HepG2 (cell line): ENCODE data around the gene HOXB5.

Experiments used
- CEBPB ChIP-seq: IDR thresholded peaks from 2 replicates; pipeline ENCODE4 v1.6.1; 2011; ENCODE audit warnings: low read depth, low read length, improper control_type of control experiment, borderline replicate concordance
- CHD4 ChIP-seq: fragments of 200-600 bp; sonication (generic); IDR thresholded peaks from 2 replicates; pipeline ENCODE4 v1.7.0; 2017; ENCODE audit warnings: mild to moderate bottlenecking, low read length, borderline replicate concordance
- EZH2 ChIP-seq: conservative IDR thresholded peaks from 2 replicates; pipeline ENCODE4 v1.6.1; 2012; ENCODE audit warnings: mild to moderate bottlenecking, low read depth, low read length, moderate library complexity
- HDAC2 ChIP-seq: sonication (generic); formaldehyde crosslinking; IDR thresholded peaks from 2 replicates; pipeline ENCODE4 v1.4.0; 2020; ENCODE audit warnings: missing genetic modification reagents
- NR2F1 ChIP-seq, 2 experiments: fragments of 450-650 bp in 1 of 2; formaldehyde crosslinking in 1 of 2; IDR thresholded peaks; 2 replicates each; pipeline versions ENCODE4 v1.5.0 to v1.6.1; 2016 to 2020; ENCODE audit warnings: mild to moderate bottlenecking in 1 of 2, missing compliant biosample characterization in 1 of 2, missing genetic modification reagents in 1 of 2, moderate library complexity in 1 of 2
- TCF12 ChIP-seq, 2 experiments: fragments of 450-650 bp in 1 of 2; sonication (generic) in 1 of 2; formaldehyde crosslinking in 1 of 2; IDR thresholded peaks; 2 replicates each; pipeline versions ENCODE4 v1.6.1 to v1.8.0; 2017 to 2022; ENCODE audit warnings: antibody characterized with exemption in 1 of 2, mild to moderate bottlenecking in 1 of 2, missing genetic modification reagents in 1 of 2, moderate library complexity in 1 of 2
- ZBTB1 ChIP-seq: sonication (generic); formaldehyde crosslinking; IDR thresholded peaks from 2 replicates; pipeline ENCODE4 v1.4.0; 2020; ENCODE audit warnings: missing genetic modification reagents, borderline replicate concordance
- ZNF24 ChIP-seq: fragments of 450-650 bp; IDR thresholded peaks from 2 replicates; pipeline ENCODE4 v1.6.1; 2017; ENCODE audit warnings: antibody characterized with exemption, mild to moderate bottlenecking
- TF ChIP-seq, protein P1 (sequence below): sonication (generic); formaldehyde crosslinking; IDR thresholded peaks from 2 replicates; pipeline ENCODE4 v1.4.0; 2020; ENCODE audit warnings: missing genetic modification reagents
- TF ChIP-seq, protein P2 (sequence below), 2 experiments: IDR thresholded peaks; 2 replicates each; pipeline ENCODE4 v1.6.1; 2011 to 2012; ENCODE audit warnings: low read length in 2 of 2, borderline replicate concordance in 1 of 2, low read depth in 1 of 2, mild to moderate bottlenecking in 1 of 2, moderate library complexity in 1 of 2

DNA sequence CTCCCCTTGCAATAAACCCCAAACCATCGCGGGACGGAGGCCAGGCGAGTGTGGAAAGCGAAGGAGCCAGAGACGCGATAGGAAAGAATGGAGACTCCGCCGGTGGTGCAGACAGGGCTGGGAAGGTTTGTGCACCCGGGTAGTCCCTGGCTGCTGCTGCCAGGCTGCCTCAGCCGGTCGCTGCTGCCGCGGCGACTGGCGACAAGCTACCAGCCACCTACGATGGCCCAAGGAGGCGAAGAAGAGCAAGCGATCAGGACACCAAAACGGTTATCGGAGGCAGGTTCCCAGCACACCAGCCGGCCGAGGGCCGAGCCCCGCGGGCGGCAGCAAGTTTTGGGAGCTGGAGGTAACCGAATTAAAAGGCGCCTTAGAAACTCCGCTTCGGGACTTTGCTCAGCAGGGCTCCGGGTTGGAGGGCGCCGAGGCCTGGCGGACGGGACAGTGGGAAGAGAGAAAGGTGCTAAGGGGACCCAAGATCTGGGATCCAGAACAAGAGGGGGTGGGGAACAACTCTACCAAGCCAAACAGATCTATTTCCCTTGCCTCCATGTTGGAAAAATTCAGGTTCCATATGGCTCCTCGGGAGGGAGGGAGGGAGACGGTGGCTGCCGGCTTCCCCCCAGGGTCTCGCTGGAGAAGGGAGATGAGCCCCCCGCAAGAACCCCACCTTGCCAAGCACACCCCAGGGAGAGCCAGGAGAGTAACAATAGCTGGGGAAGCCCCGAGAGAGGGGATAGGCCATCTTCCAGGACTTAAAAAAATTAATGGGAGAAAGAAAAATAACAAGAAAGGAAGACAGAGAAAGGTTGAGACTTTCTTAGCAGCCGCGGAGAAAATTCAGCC lies 38.9 kb downstream of the HOXB5 start:
- TF ChIP-seq HDAC2 (no peak), CHD4 (no peak), TCF12 (IDR thresholded peaks at IDR 0.05) (no peak), TCF12 (CRISPR knock-in tag; IDR thresholded peaks at IDR 0.05) (no peak), EZH2 (peak; percentile 90; the same call in 1 of the 2 replicates), NR2F1 (CRISPR knock-in tag; IDR thresholded peaks at IDR 0.05) (no peak), ZBTB1 (CRISPR knock-in tag) (no peak), CEBPB (no peak), ZNF24 (no peak)
- TF ChIP-seq, protein P1, sequence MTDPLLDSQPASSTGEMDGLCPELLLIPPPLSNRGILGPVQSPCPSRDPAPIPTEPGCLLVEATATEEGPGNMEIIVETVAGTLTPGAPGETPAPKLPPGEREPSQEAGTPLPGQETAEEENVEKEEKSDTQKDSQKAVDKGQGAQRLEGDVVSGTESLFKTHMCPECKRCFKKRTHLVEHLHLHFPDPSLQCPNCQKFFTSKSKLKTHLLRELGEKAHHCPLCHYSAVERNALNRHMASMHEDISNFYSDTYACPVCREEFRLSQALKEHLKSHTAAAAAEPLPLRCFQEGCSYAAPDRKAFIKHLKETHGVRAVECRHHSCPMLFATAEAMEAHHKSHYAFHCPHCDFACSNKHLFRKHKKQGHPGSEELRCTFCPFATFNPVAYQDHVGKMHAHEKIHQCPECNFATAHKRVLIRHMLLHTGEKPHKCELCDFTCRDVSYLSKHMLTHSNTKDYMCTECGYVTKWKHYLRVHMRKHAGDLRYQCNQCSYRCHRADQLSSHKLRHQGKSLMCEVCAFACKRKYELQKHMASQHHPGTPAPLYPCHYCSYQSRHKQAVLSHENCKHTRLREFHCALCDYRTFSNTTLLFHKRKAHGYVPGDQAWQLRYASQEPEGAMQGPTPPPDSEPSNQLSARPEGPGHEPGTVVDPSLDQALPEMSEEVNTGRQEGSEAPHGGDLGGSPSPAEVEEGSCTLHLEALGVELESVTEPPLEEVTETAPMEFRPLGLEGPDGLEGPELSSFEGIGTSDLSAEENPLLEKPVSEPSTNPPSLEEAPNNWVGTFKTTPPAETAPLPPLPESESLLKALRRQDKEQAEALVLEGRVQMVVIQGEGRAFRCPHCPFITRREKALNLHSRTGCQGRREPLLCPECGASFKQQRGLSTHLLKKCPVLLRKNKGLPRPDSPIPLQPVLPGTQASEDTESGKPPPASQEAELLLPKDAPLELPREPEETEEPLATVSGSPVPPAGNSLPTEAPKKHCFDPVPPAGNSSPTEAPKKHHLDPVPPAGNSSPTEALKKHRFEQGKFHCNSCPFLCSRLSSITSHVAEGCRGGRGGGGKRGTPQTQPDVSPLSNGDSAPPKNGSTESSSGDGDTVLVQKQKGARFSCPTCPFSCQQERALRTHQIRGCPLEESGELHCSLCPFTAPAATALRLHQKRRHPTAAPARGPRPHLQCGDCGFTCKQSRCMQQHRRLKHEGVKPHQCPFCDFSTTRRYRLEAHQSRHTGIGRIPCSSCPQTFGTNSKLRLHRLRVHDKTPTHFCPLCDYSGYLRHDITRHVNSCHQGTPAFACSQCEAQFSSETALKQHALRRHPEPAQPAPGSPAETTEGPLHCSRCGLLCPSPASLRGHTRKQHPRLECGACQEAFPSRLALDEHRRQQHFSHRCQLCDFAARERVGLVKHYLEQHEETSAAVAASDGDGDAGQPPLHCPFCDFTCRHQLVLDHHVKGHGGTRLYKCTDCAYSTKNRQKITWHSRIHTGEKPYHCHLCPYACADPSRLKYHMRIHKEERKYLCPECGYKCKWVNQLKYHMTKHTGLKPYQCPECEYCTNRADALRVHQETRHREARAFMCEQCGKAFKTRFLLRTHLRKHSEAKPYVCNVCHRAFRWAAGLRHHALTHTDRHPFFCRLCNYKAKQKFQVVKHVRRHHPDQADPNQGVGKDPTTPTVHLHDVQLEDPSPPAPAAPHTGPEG (CRISPR knock-in tag): no peak
- TF ChIP-seq, protein P2, sequence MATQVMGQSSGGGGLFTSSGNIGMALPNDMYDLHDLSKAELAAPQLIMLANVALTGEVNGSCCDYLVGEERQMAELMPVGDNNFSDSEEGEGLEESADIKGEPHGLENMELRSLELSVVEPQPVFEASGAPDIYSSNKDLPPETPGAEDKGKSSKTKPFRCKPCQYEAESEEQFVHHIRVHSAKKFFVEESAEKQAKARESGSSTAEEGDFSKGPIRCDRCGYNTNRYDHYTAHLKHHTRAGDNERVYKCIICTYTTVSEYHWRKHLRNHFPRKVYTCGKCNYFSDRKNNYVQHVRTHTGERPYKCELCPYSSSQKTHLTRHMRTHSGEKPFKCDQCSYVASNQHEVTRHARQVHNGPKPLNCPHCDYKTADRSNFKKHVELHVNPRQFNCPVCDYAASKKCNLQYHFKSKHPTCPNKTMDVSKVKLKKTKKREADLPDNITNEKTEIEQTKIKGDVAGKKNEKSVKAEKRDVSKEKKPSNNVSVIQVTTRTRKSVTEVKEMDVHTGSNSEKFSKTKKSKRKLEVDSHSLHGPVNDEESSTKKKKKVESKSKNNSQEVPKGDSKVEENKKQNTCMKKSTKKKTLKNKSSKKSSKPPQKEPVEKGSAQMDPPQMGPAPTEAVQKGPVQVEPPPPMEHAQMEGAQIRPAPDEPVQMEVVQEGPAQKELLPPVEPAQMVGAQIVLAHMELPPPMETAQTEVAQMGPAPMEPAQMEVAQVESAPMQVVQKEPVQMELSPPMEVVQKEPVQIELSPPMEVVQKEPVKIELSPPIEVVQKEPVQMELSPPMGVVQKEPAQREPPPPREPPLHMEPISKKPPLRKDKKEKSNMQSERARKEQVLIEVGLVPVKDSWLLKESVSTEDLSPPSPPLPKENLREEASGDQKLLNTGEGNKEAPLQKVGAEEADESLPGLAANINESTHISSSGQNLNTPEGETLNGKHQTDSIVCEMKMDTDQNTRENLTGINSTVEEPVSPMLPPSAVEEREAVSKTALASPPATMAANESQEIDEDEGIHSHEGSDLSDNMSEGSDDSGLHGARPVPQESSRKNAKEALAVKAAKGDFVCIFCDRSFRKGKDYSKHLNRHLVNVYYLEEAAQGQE (IDR thresholded peaks at IDR 0.05; ENCODE audit: borderline replicate concordance in 1 of 2, low read depth in 1 of 2, low read length in 2 of 2): no peak
